H9 (cell line): ENCODE results near the gene LTA4H. TPM values are rescaled to one million over a fixed set of nuclear protein-coding genes. Genes with fewer than 3 reads are reported as not detected.

ENCODE experiments used
- DNase-seq: peaks from one replicate; pipeline ENCODE4 v3.0.0-alpha.2; 2017
- H2AFZ ChIP-seq: one replicate; pipeline ENCODE4 v1.6.1; 2013; ENCODE audit warnings: mild to moderate bottlenecking, low read length, control low read depth, moderate library complexity
- H2AK5ac ChIP-seq: 2 replicates; pipeline ENCODE4 v1.6.1; 2013; ENCODE audit warnings: low read length, control low read depth, mixed read lengths; ENCODE audit not compliant: insufficient read length
- H2BK120ac ChIP-seq: one replicate; pipeline ENCODE4 v1.6.1; 2013; ENCODE audit warnings: low read depth, mild to moderate bottlenecking, low read length, control low read depth, inconsistent platforms; ENCODE audit not compliant: poor library complexity, severe bottlenecking
- H2BK12ac ChIP-seq: 2 replicates; pipeline ENCODE4 v1.6.1; 2013; ENCODE audit warnings: low read length, control low read depth, mixed read lengths, low read depth; ENCODE audit not compliant: insufficient read length
- H2BK15ac ChIP-seq: 2 replicates; pipeline ENCODE4 v1.6.1; 2013; ENCODE audit warnings: low read depth, low read length, control low read depth
- H2BK20ac ChIP-seq: one replicate; pipeline ENCODE4 v1.6.1; 2013; ENCODE audit warnings: low read depth, mild to moderate bottlenecking, low read length, control low read depth, inconsistent platforms; ENCODE audit not compliant: poor library complexity, severe bottlenecking
- H2BK5ac ChIP-seq: 2 replicates; pipeline ENCODE4 v1.6.1; 2013; ENCODE audit warnings: low read length, control low read depth, mixed read lengths; ENCODE audit not compliant: insufficient read length
- H3K14ac ChIP-seq: 2 replicates; pipeline ENCODE4 v1.6.1; 2013; ENCODE audit warnings: low read length, control low read depth; ENCODE audit not compliant: insufficient read depth
- H3K18ac ChIP-seq: 2 replicates; pipeline ENCODE4 v1.6.1; 2013; ENCODE audit warnings: low read depth, mild to moderate bottlenecking, mixed read lengths, low read length, control low read depth; ENCODE audit not compliant: insufficient read length
- H3K23ac ChIP-seq: 2 replicates; pipeline ENCODE4 v1.6.1; 2013; ENCODE audit warnings: low read length, control low read depth, mixed read lengths, low read depth; ENCODE audit not compliant: insufficient read length
- H3K23me2 ChIP-seq: 2 replicates; pipeline ENCODE4 v1.6.1; 2013; ENCODE audit warnings: low read depth, mild to moderate bottlenecking, mixed read lengths, low read length, control low read depth; ENCODE audit not compliant: insufficient read length, poor library complexity, severe bottlenecking
- H3K27ac ChIP-seq: 2 replicates; pipeline ENCODE4 v1.5.1; 2013; ENCODE audit warnings: low read length, control low read depth, mixed read lengths, low read depth; ENCODE audit not compliant: insufficient read length
- H3K27me3 ChIP-seq: 2 replicates; pipeline ENCODE4 v1.6.1; 2013; ENCODE audit warnings: low read length, control low read depth, inconsistent platforms; ENCODE audit not compliant: insufficient read depth
- H3K4ac ChIP-seq: 2 replicates; pipeline ENCODE4 v1.6.1; 2013; ENCODE audit warnings: low read depth, mild to moderate bottlenecking, control low read depth, inconsistent platforms, low read length, moderate library complexity
- H3K4me1 ChIP-seq: 2 replicates; pipeline ENCODE4 v1.6.1; 2013; ENCODE audit warnings: low read length, control low read depth, inconsistent platforms; ENCODE audit not compliant: insufficient read depth
- H3K4me2 ChIP-seq: 2 replicates; pipeline ENCODE4 v1.6.1; 2013; ENCODE audit warnings: low read length, control low read depth, mixed read lengths; ENCODE audit not compliant: insufficient read length, insufficient read depth
- H3K56ac ChIP-seq: 2 replicates; pipeline ENCODE4 v1.6.1; 2013; ENCODE audit warnings: low read depth, mild to moderate bottlenecking, mixed read lengths, low read length, control low read depth; ENCODE audit not compliant: insufficient read length
- H3K79me1 ChIP-seq: 2 replicates; pipeline ENCODE4 v1.6.1; 2013; ENCODE audit warnings: low read depth, mild to moderate bottlenecking, moderate library complexity, low read length, control low read depth, inconsistent platforms; ENCODE audit not compliant: insufficient read depth, poor library complexity, severe bottlenecking
- H3K79me2 ChIP-seq: 2 replicates; pipeline ENCODE4 v1.6.1; 2013; ENCODE audit warnings: low read length, control low read depth, inconsistent platforms; ENCODE audit not compliant: insufficient read depth
- H3K9ac ChIP-seq: 2 replicates; pipeline ENCODE4 v1.6.1; 2013; ENCODE audit warnings: low read length, control low read depth, mixed read lengths; ENCODE audit not compliant: insufficient read length; ENCODE audit errors: extremely low read depth
- H3K9me3 ChIP-seq: one replicate; pipeline ENCODE4 v1.6.1; 2013; ENCODE audit warnings: low read depth, low read length, inconsistent platforms; ENCODE audit not compliant: control insufficient read depth
- H3T11ph ChIP-seq: one replicate; pipeline ENCODE4 v1.6.1; 2013; ENCODE audit warnings: mild to moderate bottlenecking, low read length, control low read depth, inconsistent platforms
- H4K20me1 ChIP-seq: one replicate; pipeline ENCODE4 v1.6.1; 2013; ENCODE audit not compliant: control insufficient read depth, insufficient read length, insufficient read depth
- H4K5ac ChIP-seq: 2 replicates; pipeline ENCODE4 v1.6.1; 2013; ENCODE audit warnings: low read depth, mild to moderate bottlenecking, mixed read lengths, low read length, control low read depth; ENCODE audit not compliant: insufficient read length
- H4K8ac ChIP-seq: replicated peaks from 2 replicates; pipeline ENCODE4 v1.6.1; 2013; ENCODE audit warnings: low read length, control low read depth, mixed read lengths, low read depth; ENCODE audit not compliant: insufficient read length
- H4K91ac ChIP-seq: 2 replicates; pipeline ENCODE4 v1.6.1; 2013; ENCODE audit warnings: low read depth, mild to moderate bottlenecking, moderate library complexity, mixed read lengths, low read length, control low read depth; ENCODE audit not compliant: insufficient read length
- H3K27ac Mint-ChIP-seq, 3 experiments: 2 replicates in 2 of 3; 3 replicates in 1 of 3; pipeline ENCODE4 v1.8.0; 2020 to 2021; ENCODE audit warnings: mixed read lengths in 3 of 3, mild to moderate bottlenecking in 1 of 3, moderate library complexity in 1 of 3
- H3K27me3 Mint-ChIP-seq: 2 replicates; pipeline ENCODE4 v1.8.0; 2021; ENCODE audit warnings: low read depth, mild to moderate bottlenecking, moderate library complexity, mixed read lengths
- H3K36me3 Mint-ChIP-seq, 3 experiments: 2 replicates in 2 of 3; 3 replicates in 1 of 3; pipeline ENCODE4 v1.8.0; 2020 to 2021; ENCODE audit warnings: low read depth in 3 of 3, mixed read lengths in 3 of 3; ENCODE audit not compliant: insufficient read depth in 1 of 3
- H3K4me1 Mint-ChIP-seq, 2 experiments: 2 replicates each; pipeline ENCODE4 v1.8.0; 2020; ENCODE audit warnings: mixed read lengths in 2 of 2
- H3K4me3 Mint-ChIP-seq, 2 experiments: 2 replicates in 1 of 2; 3 replicates in 1 of 2; pipeline ENCODE4 v1.8.0; 2020 to 2021; ENCODE audit warnings: mild to moderate bottlenecking in 2 of 2, mixed read lengths in 2 of 2, moderate library complexity in 1 of 2
- H3K9me3 Mint-ChIP-seq, 2 experiments: 2 replicates in 1 of 2; 3 replicates in 1 of 2; pipeline ENCODE4 v1.8.0; 2020; ENCODE audit warnings: mild to moderate bottlenecking in 2 of 2, mixed read lengths in 2 of 2, moderate library complexity in 1 of 2
- CTCF ChIP-seq: fragments of 200-600 bp; sonication (generic); conservative IDR thresholded peaks from 3 replicates; pipeline ENCODE4 v1.8.0; 2021; ENCODE audit warnings: antibody characterized with exemption, mild to moderate bottlenecking
- WGBS: extraction: QIAGEN DNeasy Blood & Tissue Kit; methylation state at CpG from one replicate; pipeline ENCODE4 v1.1.7; 2013; ENCODE audit warnings: missing lambda C conversion rate, low lambda C conversion rate, mixed read lengths; ENCODE audit not compliant: insufficient read length; ENCODE audit errors: extremely low coverage; 5-methylcytosine and 5-hydroxymethylcytosine counted together
- total RNA-seq: library from RNA; stranded (reverse); gene quantifications from 2 replicates; pipeline ENCODE4 v1.2.1, GENCODE V29; 2021

Gene LTA4H
- total RNA-seq, 1 experiment from 2014 or later, result 144 TPM

GRCh38 chr12:96044017-96044942 lies 8.9 kb upstream of the LTA4H start:
- Histone ChIP-seq H4K91ac (no peak overlapping the region), H2BK15ac (no peak overlapping the region; the same call in 1 of the 2 replicates), H3K56ac (no peak overlapping the region), H3K18ac (no peak overlapping the region), H3K4me1 (no peaks in the 10 kb centered on the region), H3K27ac (no peak overlapping the region), H2BK120ac (no peak overlapping the region), H2AFZ (no peak overlapping the region), H2BK5ac (no peak overlapping the region), H3K14ac (no peak overlapping the region), H3K4ac (no peak overlapping the region), H2BK12ac (no peak overlapping the region), H3K27me3 (no peaks in the 10 kb centered on the region), H3K79me2 (no peaks in the 10 kb centered on the region), H2BK20ac (no peak overlapping the region), H2AK5ac (no peak overlapping the region), H3K23ac (no peak overlapping the region), H3T11ph (no peak overlapping the region), H4K5ac (no peak overlapping the region), H3K9ac (no peak overlapping the region), H3K4me2 (no peak overlapping the region), H4K8ac (no peak overlapping the region), H3K23me2 (no peaks in the 10 kb centered on the region), H3K9me3 (no peaks in the 10 kb centered on the region), H4K20me1 (no peaks in the 10 kb centered on the region), H3K79me1 (no peaks in the 10 kb centered on the region)
- H3K4me1 Mint-ChIP-seq, result no peaks in the 10 kb centered on the region
- WGBS, result no CpG with 5 or more reads among the region's 10 CpGs
- no peak for TF ChIP-seq CTCF
- H3K9me3 Mint-ChIP-seq, result no peaks in the 10 kb centered on the region
- H3K27ac Mint-ChIP-seq, result no peak overlapping the region; a peak in 1 of 7 replicates
- no peak for DNase-seq
- no peaks in the 10 kb centered on the region for H3K27me3 Mint-ChIP-seq
- no peak overlapping the region for H3K4me3 Mint-ChIP-seq
- no peaks in the 10 kb centered on the region for H3K36me3 Mint-ChIP-seq
